Measurements from ENCODE around the gene SH3GL2.

SH3GL2 gene

DNA sequence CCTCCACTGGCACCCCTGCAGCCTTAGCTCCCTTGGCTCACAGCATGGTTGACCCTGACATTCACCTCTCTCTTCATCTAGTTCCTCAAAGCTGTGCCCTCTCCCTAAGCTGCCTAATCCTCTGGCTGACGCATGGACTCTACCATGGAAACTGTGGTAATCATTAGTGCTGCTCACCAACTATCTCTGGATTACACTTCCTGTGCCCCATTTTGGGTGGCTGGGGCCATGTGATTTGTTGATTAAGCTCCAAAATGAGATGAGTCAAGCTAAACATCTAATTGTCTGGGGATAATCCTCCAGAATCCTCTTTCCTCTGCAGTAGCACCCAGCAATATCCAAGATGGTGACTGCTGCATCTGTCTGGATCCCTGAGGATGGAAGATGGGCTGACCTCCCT lies 264.4 kb downstream of the SH3GL2 start:
- TF ChIP-seq REST (IDR thresholded peaks at IDR 0.05; ENCODE audit: insufficient read depth in 1 of 2, low read depth in 2 of 2, low read length in 2 of 2) (no peak), SIN3A (IDR thresholded peaks at IDR 0.05; ENCODE audit: borderline replicate concordance, insufficient read depth, low read length) (no peak), TAF1 (IDR thresholded peaks at IDR 0.05; ENCODE audit: borderline replicate concordance, insufficient read depth, low read length) (no peak), FOXP2 (optimal IDR thresholded peaks at IDR 0.05; ENCODE audit: borderline replicate concordance, extremely low read depth, extremely low read length, insufficient read depth) (no peak), POLR2AphosphoS5 (IDR thresholded peaks at IDR 0.05; ENCODE audit: low read depth, low read length) (no peak)

Measured in PFSK-1 (cell line).